ENCODE results near the gene GNAQ. TPM values are rescaled to one million over a fixed set of nuclear protein-coding genes. Genes with fewer than 3 reads are reported as not detected.
"Not testable (repeated sequence)": the region's sequence is repeated elsewhere in the genome, so short reads cannot be mapped to it uniquely, and the experiment has no call there.

The GNAQ gene
- total and polyA plus RNA-seq, 2 experiments from 2014 or later, result 21.1 to 32.8 TPM

GRCh38 chr9:77872177-77872576 lies 159.4 kb downstream of the GNAQ start:
- peaks cover 7% of the 10 kb centered on the region for H3K4me1 ChIP-seq (ENCODE audit: low read depth)
- no peak for TF ChIP-seq CTCF (IDR thresholded peaks at IDR 0.05; ENCODE audit: low read depth, low read length)
- no peak for DNase-seq (ENCODE audit: low read depth in 1 of 2, low spot score in 1 of 2)
- H3K36me3 ChIP-seq, result no peaks in the 10 kb centered on the region
- no peak overlapping the region for H3K27ac ChIP-seq
- no peak overlapping the region for H3K4me3 ChIP-seq
- no peaks in the 10 kb centered on the region for H3K9me3 ChIP-seq (ENCODE audit: low read depth)
- no peaks in the 10 kb centered on the region for H3K27me3 ChIP-seq

GRCh38 chr9:77871483-77871882 lies 160.1 kb downstream of the GNAQ start:
- no peaks in the 10 kb centered on the region for H3K9me3 ChIP-seq (ENCODE audit: low read depth)
- no peak overlapping the region for H3K27ac ChIP-seq
- no peak overlapping the region for H3K4me3 ChIP-seq
- H3K4me1 ChIP-seq (ENCODE audit: low read depth), result peaks cover 6% of the 10 kb centered on the region
- DNase-seq (ENCODE audit: low read depth in 1 of 2, low spot score in 1 of 2), result no peak
- H3K27me3 ChIP-seq, result no peaks in the 10 kb centered on the region
- H3K36me3 ChIP-seq, result no peaks in the 10 kb centered on the region
- TF ChIP-seq CTCF (IDR thresholded peaks at IDR 0.05; ENCODE audit: low read depth, low read length), result no peak

GRCh38 chr9:77866878-77867277 lies 164.7 kb downstream of the GNAQ start:
- Histone ChIP-seq H3K36me3 (no peaks in the 10 kb centered on the region), H3K9me3 (ENCODE audit: low read depth) (no peaks in the 10 kb centered on the region), H3K4me1 (ENCODE audit: low read depth) (no peaks in the 10 kb centered on the region), H3K4me3 (no peak overlapping the region), H3K27ac (no peak overlapping the region), H3K27me3 (no peaks in the 10 kb centered on the region)
- no peak for TF ChIP-seq CTCF (IDR thresholded peaks at IDR 0.05; ENCODE audit: low read depth, low read length)
- no peak for DNase-seq (ENCODE audit: low read depth in 1 of 2, low spot score in 1 of 2)

- Histone ChIP-seq H3K36me3 (no peaks in the 10 kb centered on the region), H3K4me3 (no peak overlapping the region), H3K9me3 (ENCODE audit: low read depth) (no peaks in the 10 kb centered on the region), H3K27me3 (no peaks in the 10 kb centered on the region), H3K27ac (no peak overlapping the region), H3K4me1 (ENCODE audit: low read depth) (no peaks in the 10 kb centered on the region)
- DNase-seq (ENCODE audit: low read depth in 1 of 2, low spot score in 1 of 2), result no peak
- TF ChIP-seq CTCF (IDR thresholded peaks at IDR 0.05; ENCODE audit: low read depth, low read length), result no peak
Observed at GRCh38 chr9:77865385-77866047, 166.1 kb downstream of the GNAQ start.

- no peak overlapping the region for H3K4me3 ChIP-seq
- no peak overlapping the region for H3K27ac ChIP-seq
- peak; percentile 40 for TF ChIP-seq CTCF (IDR thresholded peaks at IDR 0.05; ENCODE audit: low read depth, low read length)
- no peaks in the 10 kb centered on the region for H3K4me1 ChIP-seq (ENCODE audit: low read depth)
- DNase-seq (ENCODE audit: low read depth in 1 of 2, low spot score in 1 of 2), result peak in 1 of 2 donors; percentile 91
- H3K27me3 ChIP-seq, result no peaks in the 10 kb centered on the region
- no peaks in the 10 kb centered on the region for H3K36me3 ChIP-seq
- H3K9me3 ChIP-seq (ENCODE audit: low read depth), result no peaks in the 10 kb centered on the region
Observed at GRCh38 chr9:77864211-77864889, 167.3 kb downstream of the GNAQ start.

- H3K9me3 ChIP-seq (ENCODE audit: low read depth); H3K4me1 ChIP-seq (ENCODE audit: low read depth); H3K4me3 ChIP-seq; H3K27ac ChIP-seq; DNase-seq (ENCODE audit: low read depth in 1 of 2, low spot score in 1 of 2); H3K27me3 ChIP-seq; H3K36me3 ChIP-seq: not testable (repeated sequence)
Observed at GRCh38 chr9:77863638-77864037, 168.0 kb downstream of the GNAQ start.

- H3K4me1 ChIP-seq (ENCODE audit: low read depth); H3K9me3 ChIP-seq (ENCODE audit: low read depth); H3K27ac ChIP-seq; H3K27me3 ChIP-seq; H3K36me3 ChIP-seq; DNase-seq (ENCODE audit: low read depth in 1 of 2, low spot score in 1 of 2); H3K4me3 ChIP-seq: not testable (repeated sequence)
Observed at GRCh38 chr9:77860953-77861352, 170.7 kb downstream of the GNAQ start.

All from cardiac muscle cell (in vitro differentiated cells and primary cell).